Measurements from ENCODE around the gene NSUN2.

DNA sequence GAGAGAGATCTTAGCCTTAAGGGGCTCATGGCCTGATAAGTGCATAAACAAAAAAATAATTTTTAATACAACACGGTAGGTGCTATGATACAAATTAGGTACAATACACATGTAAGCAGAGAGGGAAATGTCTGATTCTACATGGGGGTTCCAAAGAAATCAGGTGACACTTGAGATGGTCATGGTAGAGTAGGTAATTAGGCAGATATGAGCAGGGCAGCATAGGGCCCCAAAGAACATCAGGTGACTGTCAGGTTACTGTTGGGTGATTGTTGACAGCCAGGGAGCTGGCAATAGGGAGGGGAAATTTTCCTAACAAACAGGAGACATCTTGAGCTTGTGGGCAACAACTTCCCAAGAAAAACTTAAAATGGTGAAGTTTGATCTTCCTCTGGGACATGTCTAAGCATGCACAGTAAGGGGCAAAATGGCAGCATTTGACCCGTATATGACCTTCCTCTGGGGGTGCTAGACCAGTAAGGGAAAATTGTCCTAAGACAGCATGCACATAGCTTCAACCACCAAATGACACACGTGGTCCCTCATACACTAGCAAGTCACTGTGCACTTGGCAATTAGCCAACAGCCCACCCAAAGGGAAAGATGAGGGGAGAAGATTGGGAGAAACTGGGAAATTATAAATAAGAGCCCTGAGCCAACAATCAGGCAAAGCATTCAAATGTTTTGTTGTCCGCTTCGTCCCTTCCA lies 43.1 kb upstream of the NSUN2 start:
- TF ChIP-seq, protein P1, sequence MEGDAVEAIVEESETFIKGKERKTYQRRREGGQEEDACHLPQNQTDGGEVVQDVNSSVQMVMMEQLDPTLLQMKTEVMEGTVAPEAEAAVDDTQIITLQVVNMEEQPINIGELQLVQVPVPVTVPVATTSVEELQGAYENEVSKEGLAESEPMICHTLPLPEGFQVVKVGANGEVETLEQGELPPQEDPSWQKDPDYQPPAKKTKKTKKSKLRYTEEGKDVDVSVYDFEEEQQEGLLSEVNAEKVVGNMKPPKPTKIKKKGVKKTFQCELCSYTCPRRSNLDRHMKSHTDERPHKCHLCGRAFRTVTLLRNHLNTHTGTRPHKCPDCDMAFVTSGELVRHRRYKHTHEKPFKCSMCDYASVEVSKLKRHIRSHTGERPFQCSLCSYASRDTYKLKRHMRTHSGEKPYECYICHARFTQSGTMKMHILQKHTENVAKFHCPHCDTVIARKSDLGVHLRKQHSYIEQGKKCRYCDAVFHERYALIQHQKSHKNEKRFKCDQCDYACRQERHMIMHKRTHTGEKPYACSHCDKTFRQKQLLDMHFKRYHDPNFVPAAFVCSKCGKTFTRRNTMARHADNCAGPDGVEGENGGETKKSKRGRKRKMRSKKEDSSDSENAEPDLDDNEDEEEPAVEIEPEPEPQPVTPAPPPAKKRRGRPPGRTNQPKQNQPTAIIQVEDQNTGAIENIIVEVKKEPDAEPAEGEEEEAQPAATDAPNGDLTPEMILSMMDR (IDR thresholded peaks at IDR 0.05), result no peak
- TF ChIP-seq POLR2A (IDR thresholded peaks at IDR 0.05), result no peak
